ENCODE results near the gene PIK3R5.

GRCh38 chr17:8838551-8839095 lies 126.9 kb downstream of the PIK3R5 start:
- TF ChIP-seq, protein P1, sequence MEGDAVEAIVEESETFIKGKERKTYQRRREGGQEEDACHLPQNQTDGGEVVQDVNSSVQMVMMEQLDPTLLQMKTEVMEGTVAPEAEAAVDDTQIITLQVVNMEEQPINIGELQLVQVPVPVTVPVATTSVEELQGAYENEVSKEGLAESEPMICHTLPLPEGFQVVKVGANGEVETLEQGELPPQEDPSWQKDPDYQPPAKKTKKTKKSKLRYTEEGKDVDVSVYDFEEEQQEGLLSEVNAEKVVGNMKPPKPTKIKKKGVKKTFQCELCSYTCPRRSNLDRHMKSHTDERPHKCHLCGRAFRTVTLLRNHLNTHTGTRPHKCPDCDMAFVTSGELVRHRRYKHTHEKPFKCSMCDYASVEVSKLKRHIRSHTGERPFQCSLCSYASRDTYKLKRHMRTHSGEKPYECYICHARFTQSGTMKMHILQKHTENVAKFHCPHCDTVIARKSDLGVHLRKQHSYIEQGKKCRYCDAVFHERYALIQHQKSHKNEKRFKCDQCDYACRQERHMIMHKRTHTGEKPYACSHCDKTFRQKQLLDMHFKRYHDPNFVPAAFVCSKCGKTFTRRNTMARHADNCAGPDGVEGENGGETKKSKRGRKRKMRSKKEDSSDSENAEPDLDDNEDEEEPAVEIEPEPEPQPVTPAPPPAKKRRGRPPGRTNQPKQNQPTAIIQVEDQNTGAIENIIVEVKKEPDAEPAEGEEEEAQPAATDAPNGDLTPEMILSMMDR (IDR thresholded peaks at IDR 0.05; ENCODE audit: borderline replicate concordance, extremely low read depth, low read length, poor library complexity, severe bottlenecking): no peak
- TF ChIP-seq EZH2 (IDR thresholded peaks at IDR 0.05; ENCODE audit: borderline replicate concordance, low read depth, low read length, severe bottlenecking): no peak

All from DND-41 (cell line).